SU-DHL-6 (cell line): ENCODE results near the gene DGLUCY.
"Not testable (repeated sequence)": the region's sequence is repeated elsewhere in the genome, so short reads cannot be mapped to it uniquely, and the experiment has no call there.

Experiments
- H2AFZ ChIP-seq: fragments of 200-600 bp; sonication (generic); 2 replicates; pipeline ENCODE4 v1.6.1; 2014; ENCODE audit warnings: low read depth, mild to moderate bottlenecking, moderate library complexity, mixed read lengths, antibody characterized with exemption, low read length; ENCODE audit not compliant: severe bottlenecking
- H3F3A ChIP-seq: fragments of 200-600 bp; shearing (Covaris generic); 2 replicates; pipeline ENCODE4 v1.6.0; 2016; ENCODE audit warnings: antibody characterized with exemption, mild to moderate bottlenecking; ENCODE audit not compliant: insufficient read depth
- H3K27ac ChIP-seq: fragments of 200-600 bp; sonication (generic); 2 replicates; pipeline ENCODE4 v1.5.1; 2016; ENCODE audit warnings: low read depth, mild to moderate bottlenecking, low read length, moderate library complexity, mixed read lengths
- H3K27me3 ChIP-seq: fragments of 200-600 bp; sonication (generic), shearing (Covaris generic); 2 replicates; pipeline ENCODE4 v1.6.0; 2014; ENCODE audit warnings: mild to moderate bottlenecking, low read length
- H3K36me3 ChIP-seq: fragments of 200-600 bp; sonication (generic); 2 replicates; pipeline ENCODE4 v1.6.1; 2014; ENCODE audit warnings: mild to moderate bottlenecking, low read length, mixed read lengths
- H3K4me2 ChIP-seq: fragments of 300-600, 200-600 bp; shearing (Covaris generic), sonication (generic); 2 replicates; pipeline ENCODE4 v1.6.0; 2014; ENCODE audit warnings: low read length, low read depth, mild to moderate bottlenecking; ENCODE audit not compliant: poor library complexity, severe bottlenecking
- H3K4me3 ChIP-seq: fragments of 200-600 bp; sonication (generic); 2 replicates; pipeline ENCODE4 v1.5.1; 2014; ENCODE audit warnings: antibody characterized with exemption, low read length, mild to moderate bottlenecking, mixed read lengths; ENCODE audit not compliant: insufficient read depth, poor library complexity, severe bottlenecking
- H3K79me2 ChIP-seq: fragments of 200-600 bp; sonication (generic); 2 replicates; pipeline ENCODE4 v1.6.1; 2014; ENCODE audit warnings: mild to moderate bottlenecking, low read length, moderate library complexity; ENCODE audit not compliant: insufficient read depth
- H3K9ac ChIP-seq: fragments of 200-600 bp; sonication (generic); 2 replicates; pipeline ENCODE4 v1.7.0; 2014; ENCODE audit warnings: mild to moderate bottlenecking, low read length
- H3K9me2 ChIP-seq: fragments of 200-600 bp; sonication (generic); replicated peaks from 2 replicates; pipeline ENCODE4 v1.6.1; 2014; ENCODE audit warnings: low read length; ENCODE audit not compliant: insufficient read depth
- H3K9me3 ChIP-seq: fragments of 200-600 bp; sonication (generic); 2 replicates; pipeline ENCODE4 v1.6.1; 2014; ENCODE audit warnings: low read length, mixed read lengths; ENCODE audit not compliant: insufficient read depth
- H4K20me1 ChIP-seq: fragments of 200-600 bp; sonication (generic); 2 replicates; pipeline ENCODE4 v1.6.1; 2014; ENCODE audit warnings: low read depth, mild to moderate bottlenecking, antibody characterized with exemption, low read length, moderate library complexity, mixed read lengths
- CTCF ChIP-seq: fragments of 200-600 bp; sonication (generic); IDR thresholded peaks from one replicate; pipeline ENCODE4 v1.5.1; 2017; ENCODE audit warnings: antibody characterized with exemption, mild to moderate bottlenecking, low read length, moderate library complexity; ENCODE audit not compliant: insufficient read depth, poor library complexity, severe bottlenecking
- EZH2phosphoT487 ChIP-seq: fragments of 200-600 bp; sonication (generic), shearing (Covaris generic); conservative IDR thresholded peaks from 2 replicates; pipeline ENCODE4 v1.6.1; 2018; ENCODE audit warnings: mild to moderate bottlenecking, antibody characterized with exemption, low read length, moderate library complexity, mixed read lengths

DGLUCY gene

GRCh38 chr14:91090743-91091142 is 23.1 kb upstream of the DGLUCY start:
- no peak overlapping the region for H3K4me2 ChIP-seq
- no peak overlapping the region for H2AFZ ChIP-seq
- H3K9ac ChIP-seq, result no peak overlapping the region
- H3K27ac ChIP-seq, result no peak overlapping the region
- no peak overlapping the region for H3K4me3 ChIP-seq
- no peaks in the 10 kb centered on the region for H3K79me2 ChIP-seq
- no peaks in the 10 kb centered on the region for H3K9me3 ChIP-seq
- H3K9me2 ChIP-seq, result no peaks in the 10 kb centered on the region
- no peaks in the 10 kb centered on the region for H3K36me3 ChIP-seq
- TF ChIP-seq CTCF (no peak), EZH2phosphoT487 (no peak)
- H3F3A ChIP-seq, result no peaks in the 10 kb centered on the region
- no peaks in the 10 kb centered on the region for H4K20me1 ChIP-seq
- H3K27me3 ChIP-seq, result no peaks in the 10 kb centered on the region

GRCh38 chr14:91092073-91092472 is 21.8 kb upstream of the DGLUCY start:
- TF ChIP-seq EZH2phosphoT487 (no peak), CTCF (no peak)
- Histone ChIP-seq H3K9me3 (no peaks in the 10 kb centered on the region), H3K4me2 (no peak overlapping the region)

GRCh38 chr14:91093743-91094472 is 20.0 kb upstream of the DGLUCY start:
- not testable (repeated sequence) for H3K27ac ChIP-seq, H3K9ac ChIP-seq, H2AFZ ChIP-seq, H4K20me1 ChIP-seq, H3K9me3 ChIP-seq, H3K36me3 ChIP-seq, H3K4me2 ChIP-seq, H3K4me3 ChIP-seq, H3K79me2 ChIP-seq, H3K9me2 ChIP-seq, H3F3A ChIP-seq, H3K27me3 ChIP-seq

More at GRCh38 chr14:91092073-91092472, 21.8 kb upstream of the DGLUCY start:
- no peak overlapping the region for H3K27ac ChIP-seq
- no peaks in the 10 kb centered on the region for H4K20me1 ChIP-seq
- no peak overlapping the region for H2AFZ ChIP-seq
- H3K27me3 ChIP-seq, result no peaks in the 10 kb centered on the region
- H3K36me3 ChIP-seq, result no peaks in the 10 kb centered on the region
- H3K9me2 ChIP-seq, result no peaks in the 10 kb centered on the region
- H3K9ac ChIP-seq, result no peak overlapping the region
- H3K79me2 ChIP-seq, result no peaks in the 10 kb centered on the region
- H3F3A ChIP-seq, result no peaks in the 10 kb centered on the region
- H3K4me3 ChIP-seq, result no peak overlapping the region

GRCh38 chr14:91094772-91095171 is 19.1 kb upstream of the DGLUCY start:
- no peaks in the 10 kb centered on the region for H3F3A ChIP-seq
- H3K27ac ChIP-seq, result no peak overlapping the region
- no peaks in the 10 kb centered on the region for H3K9me3 ChIP-seq
- H3K4me2 ChIP-seq, result no peak overlapping the region
- no peaks in the 10 kb centered on the region for H3K36me3 ChIP-seq
- H4K20me1 ChIP-seq, result no peaks in the 10 kb centered on the region
- H3K27me3 ChIP-seq, result no peaks in the 10 kb centered on the region
- no peaks in the 10 kb centered on the region for H3K79me2 ChIP-seq
- TF ChIP-seq CTCF (no peak), EZH2phosphoT487 (no peak)
- H3K9ac ChIP-seq, result no peak overlapping the region
- no peak overlapping the region for H2AFZ ChIP-seq
- H3K9me2 ChIP-seq, result no peaks in the 10 kb centered on the region
- no peak overlapping the region for H3K4me3 ChIP-seq
